K562 (cell line): ENCODE measurements around the gene HS6ST1. TPM values are rescaled to one million over a fixed set of nuclear protein-coding genes. Genes with fewer than 3 reads are reported as not detected.

Experiments used
- FOXM1 ChIP-seq, 2 experiments: fragments of 450-650 bp in 1 of 2; sonication (generic) in 1 of 2; formaldehyde crosslinking in 1 of 2; IDR thresholded peaks; 2 replicates each; pipeline versions ENCODE4 v1.6.1 to v1.9.0; 2017 to 2022; ENCODE audit warnings: low read depth in 2 of 2, mild to moderate bottlenecking in 2 of 2, missing genetic modification reagents in 1 of 2, moderate library complexity in 1 of 2
- ILF3 ChIP-seq: fragments of 450-650 bp; IDR thresholded peaks from 2 replicates; pipeline ENCODE4 v1.6.1; 2018; ENCODE audit warnings: antibody characterized with exemption, mild to moderate bottlenecking, moderate library complexity, borderline replicate concordance
- ILK ChIP-seq: fragments of 450-650 bp; IDR thresholded peaks from 2 replicates; pipeline ENCODE4 v1.6.1; 2016; ENCODE audit warnings: missing genetic modification characterization, low read depth, mild to moderate bottlenecking, missing compliant biosample characterization, moderate library complexity, borderline replicate concordance
- REST ChIP-seq, 2 experiments: fragments of 450-650 bp; formaldehyde crosslinking in 1 of 2; IDR thresholded peaks; 2 replicates each; pipeline versions ENCODE4 v1.4.0 to v1.6.1; 2014 to 2020; ENCODE audit warnings: mild to moderate bottlenecking in 2 of 2, borderline replicate concordance in 1 of 2, low read depth in 1 of 2
- TSHZ1 ChIP-seq: fragments of 250-450 bp; sonication (Bioruptor Pico); IDR thresholded peaks from 2 replicates; pipeline ENCODE4 v1.4.0; 2020; ENCODE audit warnings: mild to moderate bottlenecking, moderate library complexity
- ZBTB11 ChIP-seq, 3 experiments: fragments of 200-800 bp in 1 of 3; fragments of 250-450 bp in 1 of 3; fragments of 450-650 bp in 1 of 3; sonication (Bioruptor Pico) in 1 of 3; sonication (Bioruptor generic) in 1 of 3; formaldehyde crosslinking in 1 of 3; IDR thresholded peaks; 2 replicates each; pipeline versions ENCODE4 v1.6.1 to v1.8.0; 2016 to 2022; ENCODE audit warnings: mild to moderate bottlenecking in 2 of 3, missing genetic modification characterization in 2 of 3, missing compliant biosample characterization in 1 of 3, moderate library complexity in 1 of 3
- ZNF165 ChIP-seq: fragments of 250-450 bp; sonication (Bioruptor Pico); IDR thresholded peaks from 2 replicates; pipeline ENCODE4 v1.4.0; 2020; ENCODE audit warnings: borderline replicate concordance
- ZNF764 ChIP-seq: fragments of 250-450 bp; sonication (Bioruptor Pico); IDR thresholded peaks from 2 replicates; pipeline ENCODE4 v1.4.0; 2020; ENCODE audit warnings: low read depth, mild to moderate bottlenecking, moderate library complexity
- polyA plus RNA-seq, 8 experiments: library from polyadenylated mRNA; depleted of rRNA in 4 of 8; stranded (reverse) in 5 of 8; unstranded in 3 of 8; fragments of >200 nt; fragmentation: Nextera tagmentation in 2 of 8; fragmentation: Illumina TruSeq in 1 of 8; extraction: Ambion mirVana in 2 of 8; extraction: Trizol in 1 of 8; gene quantifications; 2 replicates each; pipeline versions ENCODE4 v1.2.1 to v1.2.3, GENCODE V29; 2011 to 2014; ENCODE audit warnings: inconsistent platforms in 1 of 8, missing spikeins in 1 of 8
- total RNA-seq, 7 experiments: library from RNA; depleted of rRNA in 6 of 7; stranded (reverse); fragments of >200 nt in 6 of 7; fragmentation: Illumina TruSeq in 2 of 7; extraction: Trizol in 2 of 7; gene quantifications; 2 replicates each; pipeline versions ENCODE4 v1.2.1 to v1.2.3, GENCODE V29; 2011 to 2021; ENCODE audit warnings: low replicate concordance in 1 of 7

HS6ST1 gene
- total and polyA plus RNA-seq, 9 of the 15 experiments (the other 6 are each of a cell fraction or from before 2014, with no cell fraction given) = 0.06 to 7.4 (median 3.8) TPM

GRCh38 chr2:128321784-128322714 lies 3.4 kb upstream of the HS6ST1 start (continued):
- TF ChIP-seq REST (IDR thresholded peaks at IDR 0.05; ENCODE audit: borderline replicate concordance) (peak; percentile 60), REST (CRISPR knock-in tag; IDR thresholded peaks at IDR 0.05; ENCODE audit: low read depth) (no peak), TSHZ1 (CRISPR knock-in tag) (no peak), ZBTB11 (CRISPR knock-in tag; IDR thresholded peaks at IDR 0.05) (no peak), ZNF165 (CRISPR knock-in tag) (no peak), ILK (tag) (no peak), ILF3 (peak; percentile 59; the same call in 1 of the 2 replicates), ZNF764 (CRISPR knock-in tag) (no peak), FOXM1 (IDR thresholded peaks at IDR 0.05; ENCODE audit: low read depth) (no peak), FOXM1 (CRISPR knock-in tag; IDR thresholded peaks at IDR 0.05; ENCODE audit: low read depth) (no peak)
